Spleen (tissue), 7 donors: Measurements from ENCODE around the gene NKD1.

Experiments
- POLR2AphosphoS5 ChIP-seq, 3 donors: sonication (generic); formaldehyde crosslinking; IDR thresholded peaks; one replicate each; pipeline ENCODE4 v1.5.1; 2017; ENCODE audit warnings: antibody characterized with exemption in 3 of 3
- TF ChIP-seq, protein P1 (sequence below), 11 experiments: fragments of 200-600 bp in 7 of 11; fragments of 450-650 bp in 4 of 11; sonication (generic) in 4 of 11; IDR thresholded peaks in 8 of 11; conservative IDR thresholded peaks in 3 of 11; 1 replicate in 7 of 11; 2 replicates in 4 of 11; pipeline versions ENCODE4 v1.4.0 to v1.8.0; 2016 to 2021; ENCODE audit warnings: antibody characterized with exemption in 11 of 11, inconsistent platforms in 4 of 11, mild to moderate bottlenecking in 1 of 11
- donor health status: DM: no; HTN: no; CAD: no; lungs with moderate emphysema.
- donor health status: DM: no; HTN: no; CAD: no.
- donor health status: DM: no; HTN: no; CAD: no.

GRCh38 chr16:50526796-50527195, 21.4 kb upstream of the NKD1 start:
- TF ChIP-seq, protein P1, sequence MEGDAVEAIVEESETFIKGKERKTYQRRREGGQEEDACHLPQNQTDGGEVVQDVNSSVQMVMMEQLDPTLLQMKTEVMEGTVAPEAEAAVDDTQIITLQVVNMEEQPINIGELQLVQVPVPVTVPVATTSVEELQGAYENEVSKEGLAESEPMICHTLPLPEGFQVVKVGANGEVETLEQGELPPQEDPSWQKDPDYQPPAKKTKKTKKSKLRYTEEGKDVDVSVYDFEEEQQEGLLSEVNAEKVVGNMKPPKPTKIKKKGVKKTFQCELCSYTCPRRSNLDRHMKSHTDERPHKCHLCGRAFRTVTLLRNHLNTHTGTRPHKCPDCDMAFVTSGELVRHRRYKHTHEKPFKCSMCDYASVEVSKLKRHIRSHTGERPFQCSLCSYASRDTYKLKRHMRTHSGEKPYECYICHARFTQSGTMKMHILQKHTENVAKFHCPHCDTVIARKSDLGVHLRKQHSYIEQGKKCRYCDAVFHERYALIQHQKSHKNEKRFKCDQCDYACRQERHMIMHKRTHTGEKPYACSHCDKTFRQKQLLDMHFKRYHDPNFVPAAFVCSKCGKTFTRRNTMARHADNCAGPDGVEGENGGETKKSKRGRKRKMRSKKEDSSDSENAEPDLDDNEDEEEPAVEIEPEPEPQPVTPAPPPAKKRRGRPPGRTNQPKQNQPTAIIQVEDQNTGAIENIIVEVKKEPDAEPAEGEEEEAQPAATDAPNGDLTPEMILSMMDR (IDR thresholded peaks at IDR 0.05 in 8 of 11, conservative IDR thresholded peaks at IDR 0.05 in 3 of 11) = no peak
- no peak for TF ChIP-seq POLR2AphosphoS5 (IDR thresholded peaks at IDR 0.05)
